Breast epithelium (tissue), 4 donors: ENCODE measurements around the gene PLPPR1. TPM values are rescaled to one million over a fixed set of nuclear protein-coding genes. Genes with fewer than 3 reads are reported as not detected.

Experiments used
- DNase-seq, 2 donors: peaks; one replicate each; pipeline ENCODE4 v3.0.0-alpha.2; 2019; ENCODE audit warnings: low spot score in 2 of 2
- H3K27ac ChIP-seq, 2 donors: fragments of 200-600 bp; sonication (generic) in 1 of 2; one replicate each; pipeline ENCODE4 v1.5.1; 2016 to 2019; ENCODE audit warnings: mild to moderate bottlenecking in 1 of 2
- H3K27me3 ChIP-seq, 2 donors: fragments of 200-600 bp; sonication (generic) in 1 of 2; one replicate each; pipeline versions ENCODE4 v1.5.1 to v1.6.0; 2017 to 2019; ENCODE audit warnings: control low read depth in 1 of 2, mild to moderate bottlenecking in 1 of 2
- H3K36me3 ChIP-seq: fragments of 200-600 bp; one replicate; pipeline ENCODE4 v1.5.1; 2019
- H3K4me1 ChIP-seq, 2 donors: fragments of 200-600 bp; sonication (generic); one replicate each; pipeline ENCODE4 v1.5.1; 2016 to 2019; ENCODE audit warnings: control low read depth in 1 of 2
- H3K4me3 ChIP-seq, 3 donors: fragments of 200-600 bp; sonication (generic); 1 replicate in 2 of 3; 2 replicates in 1 of 3; pipeline ENCODE4 v1.5.1; 2016 to 2019; ENCODE audit warnings: mild to moderate bottlenecking in 3 of 3, moderate library complexity in 2 of 3
- H3K9me3 ChIP-seq, 2 donors: fragments of 200-600 bp; sonication (generic) in 1 of 2; one replicate each; pipeline ENCODE4 v1.5.1; 2016 to 2019; ENCODE audit warnings: control low read depth in 1 of 2
- POLR2A ChIP-seq: fragments of 450-650 bp; IDR thresholded peaks from one replicate; pipeline ENCODE4 v1.6.1; 2016; ENCODE audit warnings: antibody characterized with exemption, mild to moderate bottlenecking, moderate library complexity
- POLR2AphosphoS5 ChIP-seq, 3 donors: sonication (generic); formaldehyde crosslinking; IDR thresholded peaks; one replicate each; pipeline ENCODE4 v1.6.1; 2017; ENCODE audit warnings: antibody characterized with exemption in 3 of 3
- intact Hi-C: fragments of 100-400 bp; cut with DNase I; formaldehyde crosslinking; loops from one replicate; pipeline ENCODE4 v1.15.1; 2023; ENCODE audit warnings: low total_unique reads
- total RNA-seq, 3 donors: library from RNA; depleted of rRNA; stranded (reverse); fragments of >200 nt; gene quantifications; one replicate each; pipeline ENCODE4 v1.1.0, GENCODE V29; 2016
- TF ChIP-seq, protein P1 (sequence below), 3 donors: fragments of 450-650 bp; IDR thresholded peaks; one replicate each; pipeline ENCODE4 v1.5.1; 2016 to 2017; ENCODE audit warnings: antibody characterized with exemption in 3 of 3, mild to moderate bottlenecking in 3 of 3, moderate library complexity in 3 of 3

PLPPR1 gene
- total RNA-seq, 3 donors from 2014 or later, result 0.66 to 2.2 TPM; not detected in 1

DNA sequence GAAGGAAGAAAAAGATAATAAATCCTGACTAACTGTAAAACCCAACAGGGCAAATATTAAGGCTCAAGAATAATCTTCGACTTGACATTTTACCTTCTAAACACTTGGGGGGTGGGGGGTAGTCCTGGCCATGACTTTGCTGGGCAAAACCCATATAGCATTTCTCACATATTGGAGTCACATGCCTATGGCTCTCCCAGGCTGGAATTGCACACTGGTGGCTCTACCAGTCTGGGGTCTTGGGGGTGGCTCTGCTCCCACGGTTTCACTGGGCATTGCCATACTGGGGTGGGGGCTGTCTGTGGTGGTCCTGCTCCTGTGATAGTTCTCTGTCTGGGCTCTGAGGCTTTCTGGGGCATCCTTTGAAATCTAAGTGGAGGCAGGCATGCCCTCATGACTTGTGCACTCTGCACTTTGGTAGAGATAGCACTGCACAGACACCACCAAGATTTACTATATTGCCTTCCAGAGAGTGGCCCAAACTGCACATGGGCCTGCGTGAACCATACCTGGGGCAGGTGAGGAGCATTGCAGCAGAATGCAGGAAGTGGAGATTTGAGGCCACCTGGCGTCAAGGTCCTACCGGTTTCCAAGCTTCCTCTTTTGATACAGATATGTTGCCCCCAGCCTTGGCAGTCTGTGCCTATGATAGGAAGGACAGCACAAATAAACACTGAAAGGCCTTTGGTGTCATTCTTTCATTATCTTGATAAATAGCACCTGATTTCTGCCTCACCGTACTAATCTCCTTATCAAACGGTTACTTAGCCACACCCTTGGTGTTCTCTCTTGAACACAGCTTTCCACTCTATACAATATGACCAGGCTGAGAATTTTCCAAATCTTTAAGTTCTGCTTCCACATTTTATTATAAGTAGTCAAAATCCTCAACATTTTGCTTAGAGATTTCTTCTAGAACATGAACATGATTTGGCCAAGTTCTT is 326.5 kb downstream of the PLPPR1 start:
- no peaks in the 10 kb centered on the region for H3K27me3 ChIP-seq
- TF ChIP-seq POLR2AphosphoS5 (IDR thresholded peaks at IDR 0.05) (no peak), POLR2A (no peak)
- TF ChIP-seq, protein P1, sequence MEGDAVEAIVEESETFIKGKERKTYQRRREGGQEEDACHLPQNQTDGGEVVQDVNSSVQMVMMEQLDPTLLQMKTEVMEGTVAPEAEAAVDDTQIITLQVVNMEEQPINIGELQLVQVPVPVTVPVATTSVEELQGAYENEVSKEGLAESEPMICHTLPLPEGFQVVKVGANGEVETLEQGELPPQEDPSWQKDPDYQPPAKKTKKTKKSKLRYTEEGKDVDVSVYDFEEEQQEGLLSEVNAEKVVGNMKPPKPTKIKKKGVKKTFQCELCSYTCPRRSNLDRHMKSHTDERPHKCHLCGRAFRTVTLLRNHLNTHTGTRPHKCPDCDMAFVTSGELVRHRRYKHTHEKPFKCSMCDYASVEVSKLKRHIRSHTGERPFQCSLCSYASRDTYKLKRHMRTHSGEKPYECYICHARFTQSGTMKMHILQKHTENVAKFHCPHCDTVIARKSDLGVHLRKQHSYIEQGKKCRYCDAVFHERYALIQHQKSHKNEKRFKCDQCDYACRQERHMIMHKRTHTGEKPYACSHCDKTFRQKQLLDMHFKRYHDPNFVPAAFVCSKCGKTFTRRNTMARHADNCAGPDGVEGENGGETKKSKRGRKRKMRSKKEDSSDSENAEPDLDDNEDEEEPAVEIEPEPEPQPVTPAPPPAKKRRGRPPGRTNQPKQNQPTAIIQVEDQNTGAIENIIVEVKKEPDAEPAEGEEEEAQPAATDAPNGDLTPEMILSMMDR (IDR thresholded peaks at IDR 0.05), result no peak
- no peaks in the 10 kb centered on the region for H3K9me3 ChIP-seq
- H3K36me3 ChIP-seq, result no peaks in the 10 kb centered on the region
- H3K4me3 ChIP-seq, result no peak overlapping the region
- intact Hi-C loops, result no loop called here
- H3K27ac ChIP-seq, result no peak overlapping the region
- H3K4me1 ChIP-seq, result no peaks in the 10 kb centered on the region
- DNase-seq, result no peak

DNA sequence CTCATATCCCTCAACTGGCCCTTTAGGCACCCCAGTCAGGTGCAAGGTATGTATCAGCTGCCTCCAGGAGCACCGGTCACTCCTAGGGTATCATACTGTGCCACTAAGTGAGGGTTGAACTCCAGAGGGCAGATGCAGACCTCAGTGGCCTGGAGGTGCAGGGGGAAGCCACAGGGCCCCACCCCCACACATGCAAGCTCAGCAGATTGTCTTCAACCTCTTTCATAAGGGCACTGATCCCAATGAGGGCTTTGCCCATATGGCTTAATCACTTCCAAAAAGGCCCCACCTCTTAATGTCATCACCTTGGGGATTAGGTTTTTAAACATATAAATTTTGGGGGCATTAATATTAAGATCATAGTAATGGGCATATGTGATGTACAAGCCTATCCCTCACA is 328.1 kb downstream of the PLPPR1 start:
- H3K9me3 ChIP-seq, result no peaks in the 10 kb centered on the region
- H3K36me3 ChIP-seq, result no peaks in the 10 kb centered on the region
- H3K27me3 ChIP-seq, result no peaks in the 10 kb centered on the region
- no peak overlapping the region for H3K4me3 ChIP-seq
- H3K4me1 ChIP-seq, result no peaks in the 10 kb centered on the region
- no peak for TF ChIP-seq POLR2A
- DNase-seq, result no peak
- intact Hi-C loops, result no loop called here
- no peak overlapping the region for H3K27ac ChIP-seq

- Histone ChIP-seq H3K36me3 (no peaks in the 10 kb centered on the region), H3K4me1 (no peaks in the 10 kb centered on the region), H3K27me3 (no peaks in the 10 kb centered on the region), H3K4me3 (no peak overlapping the region), H3K27ac (no peak overlapping the region), H3K9me3 (no peaks in the 10 kb centered on the region)
- TF ChIP-seq POLR2A (no peak), POLR2AphosphoS5 (IDR thresholded peaks at IDR 0.05) (no peak)
- TF ChIP-seq, protein P1 (IDR thresholded peaks at IDR 0.05), result no peak
- no peak for DNase-seq
- intact Hi-C loops, result no loop called here
Measured at GRCh38 chr9:101359679-101360078, 331.2 kb downstream of the PLPPR1 start.

- H3K9me3 ChIP-seq, result no peaks in the 10 kb centered on the region
- no peak overlapping the region for H3K27ac ChIP-seq
- H3K4me1 ChIP-seq, result no peaks in the 10 kb centered on the region
- no peak overlapping the region for H3K4me3 ChIP-seq
- intact Hi-C loops, result no loop called here
- TF ChIP-seq, protein P1 (IDR thresholded peaks at IDR 0.05), result no peak
- TF ChIP-seq POLR2A (no peak), POLR2AphosphoS5 (IDR thresholded peaks at IDR 0.05) (no peak)
- no peak for DNase-seq
- H3K36me3 ChIP-seq, result no peaks in the 10 kb centered on the region
- no peaks in the 10 kb centered on the region for H3K27me3 ChIP-seq
Measured at GRCh38 chr9:101360647-101361046, 332.1 kb downstream of the PLPPR1 start.

DNA sequence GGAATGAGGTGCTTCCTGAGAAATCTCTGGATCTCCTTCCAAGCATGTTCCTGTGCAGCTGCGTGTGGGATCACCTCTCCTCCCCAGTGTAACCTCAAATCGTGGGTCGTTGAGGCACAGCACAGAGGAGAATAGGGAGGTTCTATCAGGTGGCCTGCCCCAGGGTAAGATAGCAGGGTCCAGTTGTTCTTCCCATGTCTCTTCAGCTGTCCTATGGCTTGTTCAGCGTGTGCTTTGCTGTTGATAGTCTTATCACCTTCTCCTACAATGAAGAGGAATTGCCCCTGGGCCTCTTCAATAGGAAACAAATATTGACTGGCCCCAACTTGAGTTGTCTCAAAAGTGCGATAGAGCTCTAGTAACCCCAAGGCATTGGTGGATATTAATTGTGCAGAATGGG is 333.9 kb downstream of the PLPPR1 start:
- intact Hi-C loops, result no loop called here
- no peaks in the 10 kb centered on the region for H3K27me3 ChIP-seq
- TF ChIP-seq, protein P1 (IDR thresholded peaks at IDR 0.05), result no peak
- TF ChIP-seq POLR2AphosphoS5 (IDR thresholded peaks at IDR 0.05), result no peak
- no peak for DNase-seq
- H3K9me3 ChIP-seq, result no peaks in the 10 kb centered on the region
- H3K4me3 ChIP-seq, result no peak overlapping the region
- H3K36me3 ChIP-seq, result no peaks in the 10 kb centered on the region
- no peak overlapping the region for H3K27ac ChIP-seq
- H3K4me1 ChIP-seq, result no peaks in the 10 kb centered on the region
